Kidney capillary endothelial cell (primary cell): Measurements from ENCODE around the gene DAPP1.
"Not testable (repeated sequence)": the region's sequence is repeated elsewhere in the genome, so short reads cannot be mapped to it uniquely, and the experiment has no call there.

ENCODE experiments used
- DNase-seq: peaks from one replicate; pipeline ENCODE4 v3.0.0-alpha.2; 2018; ENCODE audit warnings: low spot score

Gene DAPP1

GRCh38 chr4:99816545-99817308, at the start of gene DAPP1:
TSS of gene DAPP1 (plus strand) at chr4:99816827. CDS start at chr4:99816914, 87 bp downstream.
- DNase-seq, result no peak

- DNase-seq, result not testable (repeated sequence)
Measured at GRCh38 chr4:99770842-99771241, 45.8 kb upstream of the DAPP1 start.

- DNase-seq, result no peak
Measured at GRCh38 chr4:99783940-99784339, 32.7 kb upstream of the DAPP1 start.

GRCh38 chr4:99784842-99785241, 31.8 kb upstream of the DAPP1 start:
- DNase-seq, result no peak

- no peak for DNase-seq
Measured at GRCh38 chr4:99790796-99791617, 25.6 kb upstream of the DAPP1 start.

- DNase-seq, result no peak
Measured at GRCh38 chr4:99800332-99801004, 16.2 kb upstream of the DAPP1 start.

- no peak for DNase-seq
Measured at GRCh38 chr4:99801005-99801699, 15.5 kb upstream of the DAPP1 start.

GRCh38 chr4:99803566-99804101, 13.0 kb upstream of the DAPP1 start:
- no peak for DNase-seq

- no peak for DNase-seq
Measured at GRCh38 chr4:99806545-99806944, 10.1 kb upstream of the DAPP1 start.

- DNase-seq, result no peak
Measured at GRCh38 chr4:99807666-99808065, 9.0 kb upstream of the DAPP1 start.

GRCh38 chr4:99808260-99808857, 8.3 kb upstream of the DAPP1 start:
- peak; percentile 39 for DNase-seq

GRCh38 chr4:99809326-99809725, 7.3 kb upstream of the DAPP1 start:
- no peak for DNase-seq

GRCh38 chr4:99810536-99810935, 6.1 kb upstream of the DAPP1 start:
- DNase-seq, result no peak

- DNase-seq, result no peak
Measured at GRCh38 chr4:99811117-99811516, 5.5 kb upstream of the DAPP1 start.

GRCh38 chr4:99811850-99812249, 4.8 kb upstream of the DAPP1 start:
- peak; percentile 34 for DNase-seq

GRCh38 chr4:99815597-99816011, 1.0 kb upstream of the DAPP1 start:
- DNase-seq, result no peak

- no peak for DNase-seq
Measured at GRCh38 chr4:99817309-99817890, 773 bp downstream of the DAPP1 start.

- DNase-seq, result no peak
Measured at GRCh38 chr4:99818661-99819060, 2.0 kb downstream of the DAPP1 start.

- DNase-seq, result no peak
Measured at GRCh38 chr4:99821918-99822503, 5.4 kb downstream of the DAPP1 start.

GRCh38 chr4:99822734-99823133, 6.1 kb downstream of the DAPP1 start:
- DNase-seq, result no peak
